ENCODE measurements around the gene WDR6.

Gene WDR6

DNA sequence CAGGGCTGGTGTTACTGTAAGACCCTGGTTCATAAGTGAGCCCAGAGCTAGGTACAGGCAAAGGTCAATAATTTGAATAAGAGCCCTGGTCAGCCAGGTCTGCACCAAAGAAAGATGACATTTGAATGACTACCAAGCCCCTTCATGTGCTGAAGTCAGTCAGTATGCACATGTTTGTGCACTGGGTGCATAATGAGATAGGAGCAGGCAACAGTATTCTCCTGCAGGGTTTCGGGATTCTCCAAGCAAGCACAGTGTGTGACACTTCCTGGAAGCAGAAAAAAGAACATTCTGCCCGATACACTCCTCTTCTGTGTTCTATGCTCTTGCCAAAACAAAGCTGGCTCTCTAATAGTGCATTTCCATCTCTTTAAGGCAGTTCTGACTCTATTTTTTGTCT lies 27.5 kb downstream of the WDR6 start:
- no peak for FAIRE-seq

- no peak for FAIRE-seq
Measured at GRCh38 chr3:49035281-49035680, 28.1 kb downstream of the WDR6 start.

DNA sequence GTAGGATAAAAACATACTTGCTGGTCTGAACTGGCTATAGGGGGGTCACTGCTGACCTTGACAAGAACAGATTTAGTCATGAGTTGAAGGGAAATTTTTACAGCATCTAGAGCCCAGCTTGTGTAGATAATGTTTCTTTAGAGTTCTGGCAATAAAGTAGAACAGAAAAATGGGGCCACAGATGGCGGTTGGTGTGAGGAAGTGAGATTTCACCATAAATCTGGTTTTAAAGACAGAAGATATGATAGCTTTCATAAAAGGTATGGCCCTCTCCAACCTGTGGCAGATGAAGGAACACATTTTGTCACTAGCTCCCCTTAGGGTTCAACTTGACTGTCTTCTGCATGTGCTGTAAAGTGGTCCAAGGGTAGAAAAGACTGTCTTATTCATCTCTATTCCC lies 46.4 kb downstream of the WDR6 start:
- no peak for FAIRE-seq

GRCh38 chr3:49054344-49054862 lies 47.2 kb downstream of the WDR6 start:
- no peak for FAIRE-seq

GRCh38 chr3:49057268-49057667 lies 50.1 kb downstream of the WDR6 start:
- no peak for FAIRE-seq

GRCh38 chr3:49058011-49058410 lies 50.8 kb downstream of the WDR6 start:
- no peak for FAIRE-seq
